Nephron progenitor cell (in vitro differentiated cells): ENCODE data around the gene LDLRAD2.

Experiments used
- DNase-seq: peaks from one replicate; pipeline ENCODE4 v3.0.0; 2021
- H3K27ac Mint-ChIP-seq: 2 replicates; pipeline ENCODE4 v1.8.0; 2021; ENCODE audit warnings: mild to moderate bottlenecking, moderate library complexity, mixed read lengths
- H3K27me3 Mint-ChIP-seq: 2 replicates; pipeline ENCODE4 v1.8.0; 2021; ENCODE audit warnings: mild to moderate bottlenecking, low read depth, mixed read lengths; ENCODE audit not compliant: poor library complexity
- H3K36me3 Mint-ChIP-seq: 2 replicates; pipeline ENCODE4 v1.8.0; 2021; ENCODE audit warnings: low read depth, mixed read lengths
- H3K4me1 Mint-ChIP-seq: 2 replicates; pipeline ENCODE4 v1.8.0; 2021; ENCODE audit warnings: mixed read lengths
- H3K4me3 Mint-ChIP-seq: 2 replicates; pipeline ENCODE4 v1.8.0; 2021; ENCODE audit warnings: mild to moderate bottlenecking, moderate library complexity, mixed read lengths
- H3K9me3 Mint-ChIP-seq: 2 replicates; pipeline ENCODE4 v1.8.0; 2021; ENCODE audit warnings: mild to moderate bottlenecking, moderate library complexity, mixed read lengths
- CTCF ChIP-seq: fragments of 200-600 bp; sonication (generic); IDR thresholded peaks from 2 replicates; pipeline ENCODE4 v1.5.0; 2021; ENCODE audit warnings: antibody characterized with exemption

Gene LDLRAD2

DNA sequence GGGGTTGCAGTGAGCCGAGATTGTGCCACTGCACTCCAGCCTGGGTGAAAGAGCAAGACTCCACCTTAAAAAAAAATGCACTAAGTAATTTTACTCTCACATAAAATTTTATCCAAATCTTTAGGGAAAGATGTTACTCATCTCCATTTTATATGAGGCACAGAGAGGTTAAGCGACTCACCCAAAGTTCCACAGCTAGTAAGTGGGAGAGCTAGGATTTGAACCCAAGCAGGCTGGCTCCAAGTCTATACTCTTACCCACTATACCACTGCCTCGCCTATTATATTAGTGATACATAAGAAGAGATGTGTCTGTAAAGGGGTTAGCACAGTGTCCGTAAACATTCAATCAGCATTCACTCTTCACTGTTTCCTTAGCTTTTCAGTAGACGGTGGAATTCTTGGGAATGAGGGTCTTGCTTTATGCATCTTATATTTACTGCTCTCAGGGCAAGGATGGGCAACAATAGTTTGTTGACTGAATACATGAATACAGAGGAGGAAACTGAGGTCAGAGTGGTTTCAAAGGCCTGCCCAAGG is 15.1 kb downstream of the LDLRAD2 start:
- Mint-ChIP-seq H3K27me3 (no peaks in the 10 kb centered on the region), H3K4me1 (no peaks in the 10 kb centered on the region), H3K36me3 (peaks cover 11% of the 10 kb centered on the region), H3K27ac (no peak overlapping the region), H3K4me3 (no peak overlapping the region), H3K9me3 (no peaks in the 10 kb centered on the region)
- no peak for TF ChIP-seq CTCF
- DNase-seq = no peak

GRCh38 chr1:21828075-21828474 is 16.0 kb downstream of the LDLRAD2 start:
- no peak for DNase-seq
- Mint-ChIP-seq H3K27ac (no peak overlapping the region), H3K36me3 (peaks cover 19% of the 10 kb centered on the region), H3K9me3 (peaks cover 5% of the 10 kb centered on the region), H3K27me3 (no peaks in the 10 kb centered on the region), H3K4me1 (no peaks in the 10 kb centered on the region), H3K4me3 (no peak overlapping the region)
- TF ChIP-seq CTCF = no peak

- Mint-ChIP-seq H3K9me3 (peaks cover 5% of the 10 kb centered on the region), H3K36me3 (peaks cover 24% of the 10 kb centered on the region)
Measured at GRCh38 chr1:21828506-21829210, 16.6 kb downstream of the LDLRAD2 start.

DNA sequence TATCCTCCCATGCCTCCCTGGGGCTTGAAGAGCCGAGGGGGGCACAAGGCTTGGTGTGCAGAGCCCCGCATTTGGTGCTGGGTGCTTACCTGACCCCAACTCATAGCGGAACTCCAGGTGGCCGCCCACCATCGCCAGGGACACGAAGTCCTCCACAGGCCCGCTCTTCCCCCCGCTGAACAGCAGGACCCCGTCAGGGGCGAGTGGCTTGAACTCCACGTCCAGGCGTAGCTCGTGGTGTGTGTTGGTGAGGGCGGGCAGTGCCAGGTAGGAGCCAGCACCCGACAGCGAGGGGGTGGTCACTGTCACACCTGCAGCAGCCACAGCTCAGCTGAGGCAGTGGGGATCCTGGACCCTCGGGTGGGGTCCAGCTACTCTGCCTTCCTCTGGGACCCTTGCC is 17.2 kb downstream of the LDLRAD2 start:
- peaks cover 12% of the 10 kb centered on the region for H3K9me3 Mint-ChIP-seq
- H3K36me3 Mint-ChIP-seq = peaks cover 31% of the 10 kb centered on the region
- H3K27me3 Mint-ChIP-seq = no peaks in the 10 kb centered on the region
- no peak overlapping the region for H3K27ac Mint-ChIP-seq
- no peak overlapping the region for H3K4me3 Mint-ChIP-seq
- DNase-seq = no peak
- H3K4me1 Mint-ChIP-seq = no peaks in the 10 kb centered on the region
- TF ChIP-seq CTCF = no peak

More at GRCh38 chr1:21828506-21829210, 16.6 kb downstream of the LDLRAD2 start:
- Mint-ChIP-seq H3K4me3 (no peak overlapping the region), H3K4me1 (no peaks in the 10 kb centered on the region), H3K27me3 (no peaks in the 10 kb centered on the region), H3K27ac (no peak overlapping the region)
- no peak for DNase-seq
- no peak for TF ChIP-seq CTCF

GRCh38 chr1:21830792-21831453 is 18.9 kb downstream of the LDLRAD2 start:
- Mint-ChIP-seq H3K4me3 (no peak overlapping the region), H3K36me3 (peaks cover 47% of the 10 kb centered on the region)

More at GRCh38 chr1:21830792-21831453, 18.9 kb downstream of the LDLRAD2 start:
- H3K27ac Mint-ChIP-seq = no peak overlapping the region
- H3K4me1 Mint-ChIP-seq = no peaks in the 10 kb centered on the region
- TF ChIP-seq CTCF = no peak
- H3K9me3 Mint-ChIP-seq = peaks cover 24% of the 10 kb centered on the region
- H3K27me3 Mint-ChIP-seq = peaks cover 2% of the 10 kb centered on the region
- DNase-seq = no peak
